ENCODE measurements around the gene CD44.

Gene CD44

DNA sequence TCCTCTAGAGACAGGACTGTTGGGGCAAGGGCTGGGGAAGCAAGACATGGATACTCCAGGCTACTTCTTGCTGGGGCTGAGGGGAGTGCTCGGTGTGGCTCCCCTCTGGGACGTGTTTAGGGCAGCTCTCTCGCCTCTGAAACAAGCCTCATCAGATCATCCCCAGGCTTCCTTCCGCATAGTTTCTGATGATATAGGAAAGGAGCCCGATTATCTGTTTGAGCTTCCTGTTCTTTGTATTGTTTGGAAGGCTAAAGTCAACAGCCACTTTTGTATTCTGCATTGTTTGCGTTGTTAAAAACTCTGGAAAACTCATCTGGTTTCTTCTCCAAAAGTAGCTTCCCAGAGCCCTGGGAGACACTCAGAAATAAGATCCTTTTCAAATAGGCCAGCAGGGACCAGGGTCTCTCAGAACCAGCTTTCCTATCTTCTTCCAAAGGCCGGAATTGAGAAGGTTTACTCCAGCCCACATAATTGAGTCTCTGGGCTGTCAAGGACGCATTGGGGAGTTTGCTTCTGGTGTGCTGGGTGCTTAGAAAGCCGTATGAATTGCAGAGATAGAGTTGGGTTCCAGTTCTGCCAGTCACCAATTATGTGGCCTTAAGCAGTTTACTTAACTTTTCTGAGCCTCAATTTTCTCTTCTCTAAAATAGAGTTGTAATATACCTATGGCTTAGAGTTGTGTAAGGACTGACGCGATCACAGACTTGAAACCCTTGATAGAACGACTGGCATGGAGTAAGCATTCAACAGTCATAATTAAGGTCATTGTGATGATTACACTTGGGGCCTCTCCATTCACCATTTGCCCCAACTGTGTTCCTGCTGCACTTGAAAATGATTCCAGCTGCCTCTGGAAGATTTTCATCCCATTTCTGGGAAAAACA is 19.1 kb downstream of the CD44 start:
- TF ChIP-seq TAF1 (IDR thresholded peaks at IDR 0.05; ENCODE audit: low read depth) = no peak
- no peak for TF ChIP-seq TEAD4 (IDR thresholded peaks at IDR 0.05)
- no peak for TF ChIP-seq TCF12 (IDR thresholded peaks at IDR 0.05; ENCODE audit: low read depth)
- no peak for TF ChIP-seq CREB1 (IDR thresholded peaks at IDR 0.05; ENCODE audit: low read depth)

DNA sequence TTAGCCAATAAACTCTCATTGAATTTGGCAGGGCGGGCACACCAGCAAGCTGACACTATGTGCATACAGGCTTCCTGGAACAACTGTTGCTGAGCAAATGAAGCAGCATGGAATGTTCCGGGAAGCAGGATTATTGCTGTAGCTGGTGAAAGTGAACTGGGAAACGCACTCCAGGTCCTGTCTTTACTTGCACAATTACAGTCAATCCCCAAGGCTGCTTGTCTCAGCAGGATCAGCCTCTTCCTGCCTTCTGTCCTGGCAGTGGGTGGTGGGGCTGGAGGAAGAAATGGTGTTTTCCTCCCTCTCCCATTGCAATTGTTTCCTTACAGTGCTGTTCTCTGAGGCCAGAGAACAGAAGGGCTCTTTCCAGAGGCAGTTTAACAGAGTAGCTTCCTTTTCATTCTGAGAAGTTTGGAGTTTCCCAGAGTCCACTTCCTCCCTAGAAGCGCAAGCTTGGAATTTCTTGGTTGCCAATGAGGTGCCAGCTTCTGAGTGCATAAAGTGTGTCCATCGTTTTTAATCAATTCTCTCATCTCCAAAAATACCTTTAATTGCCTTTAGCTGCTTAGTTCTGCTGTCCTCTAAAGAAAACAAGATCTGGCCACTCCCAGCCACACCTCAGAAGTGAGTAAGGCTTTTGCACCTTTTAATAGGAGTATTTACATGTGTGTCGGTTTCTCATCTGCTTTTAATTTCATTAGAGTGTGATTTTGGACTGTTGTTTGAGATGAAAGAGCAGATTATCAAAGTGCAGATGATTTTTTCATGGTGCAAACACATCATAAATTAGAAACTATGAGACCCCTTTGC is 19.9 kb downstream of the CD44 start:
- TF ChIP-seq EP300 (IDR thresholded peaks at IDR 0.05; ENCODE audit: borderline replicate concordance) (no peak), NFIC (IDR thresholded peaks at IDR 0.05) (no peak)
- TF ChIP-seq, protein P1, sequence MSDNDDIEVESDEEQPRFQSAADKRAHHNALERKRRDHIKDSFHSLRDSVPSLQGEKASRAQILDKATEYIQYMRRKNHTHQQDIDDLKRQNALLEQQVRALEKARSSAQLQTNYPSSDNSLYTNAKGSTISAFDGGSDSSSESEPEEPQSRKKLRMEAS (IDR thresholded peaks at IDR 0.05) = no peak

DNA sequence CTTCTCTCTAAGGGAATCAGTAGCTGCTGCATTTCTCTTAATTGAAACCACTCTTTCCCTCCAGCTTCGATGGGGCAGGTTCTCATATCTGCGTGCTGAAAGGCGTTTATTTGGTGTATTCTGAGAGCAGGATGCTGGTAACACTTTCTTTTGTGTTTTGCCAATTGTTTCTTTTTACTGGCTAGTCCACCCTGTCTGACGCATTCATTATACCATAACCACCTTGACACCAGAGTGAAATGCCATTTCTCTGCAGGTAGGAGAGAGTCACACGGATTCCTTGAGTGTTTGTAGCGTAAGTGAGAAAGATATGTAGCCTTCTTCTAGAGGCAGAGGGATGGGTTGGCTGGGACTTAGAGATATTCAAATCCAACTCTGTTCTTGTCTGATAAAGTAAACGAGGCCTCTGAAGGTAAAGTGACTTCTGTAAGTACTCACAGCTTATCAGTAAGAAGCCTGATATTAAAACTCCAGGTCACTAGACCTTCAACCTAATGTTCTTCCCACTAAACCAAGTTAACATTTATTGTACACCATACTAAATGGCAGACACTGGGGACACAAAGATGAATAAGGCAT is 21.4 kb downstream of the CD44 start:
- TF ChIP-seq NFIC (IDR thresholded peaks at IDR 0.05) (no peak), TCF12 (IDR thresholded peaks at IDR 0.05; ENCODE audit: low read depth) (no peak), CEBPB (IDR thresholded peaks at IDR 0.05) (no peak), TAF1 (IDR thresholded peaks at IDR 0.05; ENCODE audit: low read depth) (no peak), FOXM1 (IDR thresholded peaks at IDR 0.05; ENCODE audit: borderline replicate concordance, low read depth) (no peak), RAD21 (IDR thresholded peaks at IDR 0.05; ENCODE audit: low read depth) (no peak), EP300 (IDR thresholded peaks at IDR 0.05; ENCODE audit: borderline replicate concordance) (no peak), TEAD4 (IDR thresholded peaks at IDR 0.05) (no peak), CREB1 (IDR thresholded peaks at IDR 0.05; ENCODE audit: low read depth) (no peak), ZBTB7A (IDR thresholded peaks at IDR 0.05; ENCODE audit: low read depth) (no peak), EGR1 (IDR thresholded peaks at IDR 0.05) (no peak)
- TF ChIP-seq, protein P1 (IDR thresholded peaks at IDR 0.05) = no peak
- TF ChIP-seq, protein P2, sequence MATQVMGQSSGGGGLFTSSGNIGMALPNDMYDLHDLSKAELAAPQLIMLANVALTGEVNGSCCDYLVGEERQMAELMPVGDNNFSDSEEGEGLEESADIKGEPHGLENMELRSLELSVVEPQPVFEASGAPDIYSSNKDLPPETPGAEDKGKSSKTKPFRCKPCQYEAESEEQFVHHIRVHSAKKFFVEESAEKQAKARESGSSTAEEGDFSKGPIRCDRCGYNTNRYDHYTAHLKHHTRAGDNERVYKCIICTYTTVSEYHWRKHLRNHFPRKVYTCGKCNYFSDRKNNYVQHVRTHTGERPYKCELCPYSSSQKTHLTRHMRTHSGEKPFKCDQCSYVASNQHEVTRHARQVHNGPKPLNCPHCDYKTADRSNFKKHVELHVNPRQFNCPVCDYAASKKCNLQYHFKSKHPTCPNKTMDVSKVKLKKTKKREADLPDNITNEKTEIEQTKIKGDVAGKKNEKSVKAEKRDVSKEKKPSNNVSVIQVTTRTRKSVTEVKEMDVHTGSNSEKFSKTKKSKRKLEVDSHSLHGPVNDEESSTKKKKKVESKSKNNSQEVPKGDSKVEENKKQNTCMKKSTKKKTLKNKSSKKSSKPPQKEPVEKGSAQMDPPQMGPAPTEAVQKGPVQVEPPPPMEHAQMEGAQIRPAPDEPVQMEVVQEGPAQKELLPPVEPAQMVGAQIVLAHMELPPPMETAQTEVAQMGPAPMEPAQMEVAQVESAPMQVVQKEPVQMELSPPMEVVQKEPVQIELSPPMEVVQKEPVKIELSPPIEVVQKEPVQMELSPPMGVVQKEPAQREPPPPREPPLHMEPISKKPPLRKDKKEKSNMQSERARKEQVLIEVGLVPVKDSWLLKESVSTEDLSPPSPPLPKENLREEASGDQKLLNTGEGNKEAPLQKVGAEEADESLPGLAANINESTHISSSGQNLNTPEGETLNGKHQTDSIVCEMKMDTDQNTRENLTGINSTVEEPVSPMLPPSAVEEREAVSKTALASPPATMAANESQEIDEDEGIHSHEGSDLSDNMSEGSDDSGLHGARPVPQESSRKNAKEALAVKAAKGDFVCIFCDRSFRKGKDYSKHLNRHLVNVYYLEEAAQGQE (IDR thresholded peaks at IDR 0.05; ENCODE audit: low read depth) = no peak
- TF ChIP-seq, protein P3, sequence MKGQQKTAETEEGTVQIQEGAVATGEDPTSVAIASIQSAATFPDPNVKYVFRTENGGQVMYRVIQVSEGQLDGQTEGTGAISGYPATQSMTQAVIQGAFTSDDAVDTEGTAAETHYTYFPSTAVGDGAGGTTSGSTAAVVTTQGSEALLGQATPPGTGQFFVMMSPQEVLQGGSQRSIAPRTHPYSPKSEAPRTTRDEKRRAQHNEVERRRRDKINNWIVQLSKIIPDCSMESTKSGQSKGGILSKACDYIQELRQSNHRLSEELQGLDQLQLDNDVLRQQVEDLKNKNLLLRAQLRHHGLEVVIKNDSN (IDR thresholded peaks at IDR 0.05) = no peak

DNA sequence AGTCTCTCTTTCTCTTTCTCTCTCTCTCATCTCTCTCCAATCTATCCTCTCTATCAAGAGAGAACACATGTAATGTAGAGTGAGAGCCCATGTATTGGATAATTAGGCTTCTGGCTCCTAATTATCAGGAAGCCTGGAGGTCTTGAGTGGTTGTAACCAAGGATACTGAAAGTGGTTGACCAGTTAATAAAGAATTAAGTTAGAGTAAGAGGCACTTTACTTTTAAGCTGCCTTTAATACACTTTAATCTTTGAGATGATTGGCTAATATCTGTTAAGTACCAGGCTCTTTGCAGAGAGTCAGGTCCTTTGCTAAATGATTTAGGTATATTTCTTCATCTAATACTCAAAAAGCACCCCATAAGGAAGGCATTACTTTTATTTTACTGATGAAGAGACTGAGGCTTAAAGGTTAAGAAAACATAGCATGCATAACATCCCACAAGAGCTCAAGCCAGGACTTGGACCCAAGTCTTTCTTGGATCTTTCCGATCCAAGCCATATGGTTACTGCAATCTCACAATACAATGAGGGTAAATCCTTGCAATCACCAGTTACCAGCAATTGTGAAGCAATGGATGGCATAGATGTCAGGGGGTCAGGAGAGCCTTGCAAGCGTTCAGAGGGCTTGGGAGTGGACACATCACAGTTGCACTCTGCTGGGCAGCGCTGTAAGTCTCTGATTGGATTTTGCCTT is 22.1 kb downstream of the CD44 start:
- TF ChIP-seq NFIC (IDR thresholded peaks at IDR 0.05) = no peak
- no peak for TF ChIP-seq TAF1 (IDR thresholded peaks at IDR 0.05; ENCODE audit: low read depth)
- TF ChIP-seq ZBTB7A (IDR thresholded peaks at IDR 0.05; ENCODE audit: low read depth) = no peak
- TF ChIP-seq FOXM1 (IDR thresholded peaks at IDR 0.05; ENCODE audit: borderline replicate concordance, low read depth) = no peak
- no peak for TF ChIP-seq CREB1 (IDR thresholded peaks at IDR 0.05; ENCODE audit: low read depth)
- no peak for TF ChIP-seq YY1 (IDR thresholded peaks at IDR 0.05; ENCODE audit: low read depth)
- TF ChIP-seq, protein P2 (IDR thresholded peaks at IDR 0.05; ENCODE audit: low read depth) = no peak
- TF ChIP-seq, protein P3 (IDR thresholded peaks at IDR 0.05) = no peak
- TF ChIP-seq EGR1 (IDR thresholded peaks at IDR 0.05) = no peak
- TF ChIP-seq CEBPB (IDR thresholded peaks at IDR 0.05) = no peak
- TF ChIP-seq, protein P1 (IDR thresholded peaks at IDR 0.05) = no peak
- no peak for TF ChIP-seq TCF12 (IDR thresholded peaks at IDR 0.05; ENCODE audit: low read depth)
- TF ChIP-seq RAD21 (IDR thresholded peaks at IDR 0.05; ENCODE audit: low read depth) = no peak
- TF ChIP-seq EP300 (IDR thresholded peaks at IDR 0.05; ENCODE audit: borderline replicate concordance) = no peak
- no peak for TF ChIP-seq TEAD4 (IDR thresholded peaks at IDR 0.05)

Measured in Ishikawa (cell line).